SU-DHL-6 (cell line): ENCODE results near the gene DEPDC1B.

Experiments used
- CTCF ChIP-seq: fragments of 200-600 bp; sonication (generic); IDR thresholded peaks from one replicate; pipeline ENCODE4 v1.5.1; 2017; ENCODE audit warnings: antibody characterized with exemption, mild to moderate bottlenecking, low read length, moderate library complexity; ENCODE audit not compliant: insufficient read depth, poor library complexity, severe bottlenecking
- EZH2phosphoT487 ChIP-seq: fragments of 200-600 bp; sonication (generic), shearing (Covaris generic); conservative IDR thresholded peaks from 2 replicates; pipeline ENCODE4 v1.6.1; 2018; ENCODE audit warnings: mild to moderate bottlenecking, antibody characterized with exemption, low read length, moderate library complexity, mixed read lengths

- TF ChIP-seq CTCF = no peak
- no peak for TF ChIP-seq EZH2phosphoT487
These were observed 105.1 kb downstream of the DEPDC1B start for GRCh38 chr5:60594715-60595477.
